DMS114 treated with DMSO at 0.1 percent for 48 hours (cell line): ENCODE results near the gene TOLLIP.

Source experiments
- DNase-seq: peaks from one replicate; lab custom pipeline; 2025; ENCODE audit not compliant: unreplicated experiment; lab: John Stamatoyannopoulos, UW

The TOLLIP gene

DNA sequence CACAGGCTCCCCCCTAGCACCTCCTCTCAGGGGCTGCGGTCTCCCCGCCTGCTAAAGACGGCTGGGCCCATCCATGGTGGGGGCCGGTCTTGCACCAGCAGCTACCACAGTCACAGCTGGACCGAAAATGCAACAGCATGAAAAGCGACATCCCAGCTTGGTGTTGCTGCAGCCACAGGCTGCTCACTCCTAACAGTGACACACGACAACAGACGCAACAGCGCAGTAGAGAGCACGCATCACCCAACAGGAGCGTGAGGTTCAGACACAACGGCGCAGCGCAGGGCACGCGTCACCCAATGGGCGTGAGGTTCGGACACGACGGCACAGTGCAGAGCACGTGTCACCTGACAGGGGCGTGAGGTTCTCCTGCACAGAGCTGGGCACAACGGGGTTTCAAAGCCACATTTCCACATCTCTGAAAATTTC, 24.1 kb downstream of the TOLLIP start:
- no peak for DNase-seq

DNA sequence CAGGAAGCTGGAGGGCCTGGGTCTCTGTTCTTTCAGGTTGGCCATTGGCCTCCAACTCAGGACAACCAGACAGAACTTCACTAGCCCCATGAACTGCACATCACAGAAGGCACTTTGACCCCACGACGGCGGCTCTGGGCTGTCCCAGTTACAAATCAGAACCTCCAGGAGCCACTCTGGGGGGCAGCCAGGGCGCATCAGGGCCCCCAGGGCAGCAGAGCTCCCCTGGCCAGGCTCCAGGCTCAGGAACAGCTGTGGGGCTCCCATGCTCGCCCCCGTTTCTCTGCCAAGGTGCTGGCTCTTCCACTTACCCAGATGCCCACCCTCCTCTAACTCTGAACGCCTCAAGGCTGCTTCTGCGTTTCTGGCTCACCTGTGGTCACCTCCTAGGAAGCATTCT, 25.5 kb downstream of the TOLLIP start:
- DNase-seq: no peak

DNA sequence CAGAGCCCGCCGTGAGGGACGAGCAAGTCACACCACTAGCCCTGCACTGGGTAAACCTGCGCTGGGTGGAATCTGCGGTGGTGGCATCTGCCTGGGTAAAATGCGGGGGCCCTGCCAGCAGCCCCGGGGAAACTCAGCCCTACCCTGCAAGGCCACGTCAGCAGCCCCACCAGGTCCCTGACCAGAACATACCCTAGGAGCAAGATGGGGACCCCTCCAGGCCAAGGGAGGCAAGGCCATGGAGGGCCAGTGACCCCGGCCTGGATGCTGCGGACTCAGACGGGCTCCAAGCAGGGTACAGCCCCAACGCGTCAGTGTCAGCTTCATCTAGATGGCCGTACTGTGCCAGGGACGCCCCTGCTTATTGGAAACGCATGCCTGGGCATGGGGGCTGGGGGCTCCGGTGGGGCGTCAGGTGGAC, 26.3 kb downstream of the TOLLIP start:
- DNase-seq: no peak

DNA sequence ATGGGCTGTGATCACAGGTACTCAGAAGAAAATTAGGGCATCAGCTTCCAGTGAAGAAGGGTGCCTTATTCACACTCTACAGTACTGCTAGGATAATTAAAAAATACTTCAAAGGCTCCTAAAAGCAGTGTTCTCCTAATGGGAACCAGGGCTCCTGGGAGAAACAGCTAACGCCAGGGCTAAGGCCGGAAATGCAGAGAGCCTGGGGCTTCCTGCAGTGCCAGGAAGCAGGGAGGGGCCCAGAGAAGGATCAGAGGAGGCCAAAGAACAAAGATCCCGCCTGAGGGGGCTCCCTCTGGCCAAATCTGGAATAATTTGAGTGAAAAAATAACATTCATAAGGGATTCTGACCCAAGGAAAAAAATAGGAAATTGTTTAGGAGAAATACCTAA, 27.5 kb downstream of the TOLLIP start:
- DNase-seq: no peak

DNA sequence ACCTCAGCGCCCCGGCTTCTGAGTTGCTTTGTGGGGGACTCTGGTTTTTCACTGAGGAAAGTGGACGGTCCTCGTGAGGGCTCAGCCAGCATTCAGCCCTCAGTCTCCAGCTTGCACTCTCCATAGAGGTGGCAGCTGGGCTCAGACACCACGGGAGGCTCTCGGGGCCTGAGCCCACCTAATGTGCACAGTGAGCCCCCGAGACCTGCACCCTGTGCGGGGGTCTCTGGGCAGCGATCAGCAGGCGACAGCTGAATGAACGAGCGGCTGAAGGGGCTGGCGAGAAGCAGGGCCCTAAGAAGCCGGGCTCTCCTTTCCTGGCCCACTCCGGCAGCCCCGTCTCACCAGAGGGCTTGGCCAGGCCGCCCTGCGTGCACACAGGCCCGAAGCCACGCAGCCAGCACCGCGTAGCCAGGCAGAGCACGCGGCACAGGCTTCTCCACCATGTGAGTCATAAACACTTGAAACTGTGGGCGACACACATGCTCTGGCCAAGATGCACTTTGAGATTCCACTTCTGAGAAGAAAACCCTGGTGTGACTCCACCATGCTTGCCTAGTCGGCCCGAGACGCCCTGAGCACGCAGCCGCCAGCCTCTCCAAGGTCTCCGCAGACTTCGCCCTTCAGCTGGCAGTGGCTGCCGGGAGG, 28.0 kb downstream of the TOLLIP start:
- DNase-seq: no peak

DNA sequence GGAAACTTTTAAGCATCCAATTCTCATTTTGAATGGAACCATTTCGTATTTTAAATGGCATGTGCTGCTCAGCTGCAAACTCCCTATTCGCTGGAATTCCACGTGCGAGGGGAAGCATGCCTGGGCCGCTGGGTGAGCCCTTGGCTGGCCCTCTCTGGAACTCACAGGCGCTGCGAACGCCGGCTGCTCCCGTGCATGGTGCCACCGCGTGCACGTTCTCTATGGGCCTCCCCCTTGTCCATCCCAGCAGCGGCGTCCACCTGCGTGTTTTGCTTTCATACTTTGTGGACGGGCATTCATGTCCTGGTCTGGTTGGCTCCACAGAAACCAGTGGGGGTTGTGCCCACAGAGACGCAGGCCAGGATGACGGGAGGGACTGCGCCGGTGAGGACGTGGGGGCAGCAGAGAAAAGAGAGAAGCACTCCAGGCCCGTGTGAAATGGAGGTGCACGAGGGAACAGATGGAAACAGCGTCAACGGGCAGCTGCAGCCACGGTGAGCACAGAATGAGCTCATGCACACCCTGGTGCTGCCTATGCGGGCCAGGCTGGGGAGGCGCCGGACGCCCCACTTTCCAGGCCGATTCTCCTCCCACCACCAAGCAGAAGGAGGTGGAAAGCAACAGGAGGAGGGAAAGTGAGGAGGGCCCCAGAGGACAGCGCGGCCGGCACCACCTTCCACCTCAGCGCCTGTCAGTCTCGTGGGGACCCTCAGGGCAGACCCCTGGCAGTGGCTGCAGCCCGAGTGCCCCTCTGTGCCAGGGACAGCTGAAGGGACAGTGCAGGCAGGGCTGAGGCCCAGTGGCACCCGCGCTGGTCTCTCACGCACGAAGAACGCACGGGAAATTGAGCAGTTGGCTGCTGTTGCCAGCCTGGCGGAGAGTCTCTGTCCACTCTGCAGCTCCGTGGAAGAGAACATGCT, 29.1 kb downstream of the TOLLIP start:
- DNase-seq: no peak

DNA sequence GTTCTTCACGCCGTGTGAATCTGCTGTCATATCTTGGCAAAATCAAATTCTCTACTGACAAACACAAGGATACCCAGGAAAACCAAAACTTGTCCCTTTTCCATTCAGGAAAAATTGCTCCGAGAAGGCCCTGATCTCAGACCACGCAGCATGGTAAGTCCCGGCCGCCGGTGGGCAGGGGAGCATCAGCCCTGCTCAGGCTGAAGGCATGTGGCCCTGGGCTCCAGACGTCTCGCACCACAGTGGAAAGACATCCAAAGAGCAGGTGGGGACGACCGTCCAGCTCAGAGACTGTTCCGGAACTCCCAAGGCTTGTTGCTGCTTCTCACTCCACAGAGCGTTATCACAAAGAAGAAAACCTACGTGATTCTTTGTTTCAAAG, 29.8 kb downstream of the TOLLIP start:
- no peak for DNase-seq

DNA sequence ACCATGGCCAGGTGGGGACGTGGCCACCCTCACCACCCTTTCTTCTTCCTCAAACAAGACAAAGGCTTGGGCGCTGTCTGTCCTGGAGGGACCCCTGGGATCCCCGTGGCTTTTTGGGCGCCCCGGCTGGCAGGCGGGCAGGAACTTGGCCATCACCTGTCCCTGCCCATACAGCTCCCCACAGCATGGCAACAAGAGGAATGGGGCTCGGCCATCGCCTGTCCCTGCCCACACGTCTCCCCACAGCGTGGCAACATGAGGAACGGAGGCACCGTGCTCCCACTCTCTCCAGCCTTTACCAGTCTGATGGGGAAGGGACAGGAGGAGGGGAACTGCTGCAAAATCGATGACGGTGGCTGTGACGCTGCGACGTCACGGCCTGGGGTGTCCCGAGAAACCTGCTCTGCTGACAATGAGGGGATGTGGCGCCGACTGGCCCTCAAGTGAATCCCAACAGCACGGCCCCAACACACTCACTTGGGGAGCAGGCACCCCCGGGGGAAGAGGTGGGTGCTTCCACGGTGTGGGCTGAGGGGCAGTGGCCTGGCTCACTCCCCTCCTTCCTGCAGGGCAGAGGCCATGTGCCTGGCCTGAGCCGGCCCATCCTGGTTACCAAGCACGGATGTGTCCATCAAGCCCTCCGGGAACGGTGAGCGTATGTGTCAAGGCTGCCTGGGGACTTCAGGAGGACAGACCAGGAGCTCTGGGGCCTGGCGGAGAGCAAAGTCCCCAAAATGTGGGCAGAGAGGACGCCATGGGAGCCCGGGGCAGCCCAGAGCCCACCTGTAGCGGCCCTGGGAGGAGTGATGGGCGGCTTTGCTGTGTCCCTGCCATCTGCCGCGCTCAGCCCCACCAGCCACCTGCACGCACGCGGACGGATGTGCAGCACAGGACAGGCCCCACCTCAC, 30.4 kb downstream of the TOLLIP start:
- no peak for DNase-seq

DNA sequence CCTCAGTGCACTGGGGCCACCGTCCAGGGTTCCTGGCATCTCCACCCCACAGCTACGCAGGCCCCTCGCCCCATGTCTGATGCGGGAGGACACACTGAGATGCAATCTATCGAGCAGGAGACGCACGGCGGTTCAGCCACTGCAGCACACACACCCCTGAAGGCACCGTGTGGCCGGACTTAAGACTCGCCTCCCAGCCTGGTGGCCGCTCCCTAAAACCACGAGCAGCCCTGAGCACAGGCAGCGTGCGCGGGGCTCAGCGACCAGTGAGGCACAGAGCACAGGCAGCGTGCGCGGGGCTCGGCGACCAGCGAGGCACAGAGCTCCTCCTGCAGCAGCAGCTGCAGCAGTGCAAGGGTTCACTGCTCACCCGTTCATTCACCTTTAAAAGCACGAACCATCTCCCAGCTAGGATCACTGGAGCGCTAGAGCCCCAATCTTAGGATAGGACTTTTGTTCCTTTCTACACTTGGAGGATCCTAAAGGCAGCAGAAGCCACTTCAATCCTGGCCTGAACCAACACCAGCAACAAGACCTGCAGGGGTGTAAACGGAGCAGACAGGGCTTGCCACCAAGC, 31.4 kb downstream of the TOLLIP start:
- no peak for DNase-seq

DNA sequence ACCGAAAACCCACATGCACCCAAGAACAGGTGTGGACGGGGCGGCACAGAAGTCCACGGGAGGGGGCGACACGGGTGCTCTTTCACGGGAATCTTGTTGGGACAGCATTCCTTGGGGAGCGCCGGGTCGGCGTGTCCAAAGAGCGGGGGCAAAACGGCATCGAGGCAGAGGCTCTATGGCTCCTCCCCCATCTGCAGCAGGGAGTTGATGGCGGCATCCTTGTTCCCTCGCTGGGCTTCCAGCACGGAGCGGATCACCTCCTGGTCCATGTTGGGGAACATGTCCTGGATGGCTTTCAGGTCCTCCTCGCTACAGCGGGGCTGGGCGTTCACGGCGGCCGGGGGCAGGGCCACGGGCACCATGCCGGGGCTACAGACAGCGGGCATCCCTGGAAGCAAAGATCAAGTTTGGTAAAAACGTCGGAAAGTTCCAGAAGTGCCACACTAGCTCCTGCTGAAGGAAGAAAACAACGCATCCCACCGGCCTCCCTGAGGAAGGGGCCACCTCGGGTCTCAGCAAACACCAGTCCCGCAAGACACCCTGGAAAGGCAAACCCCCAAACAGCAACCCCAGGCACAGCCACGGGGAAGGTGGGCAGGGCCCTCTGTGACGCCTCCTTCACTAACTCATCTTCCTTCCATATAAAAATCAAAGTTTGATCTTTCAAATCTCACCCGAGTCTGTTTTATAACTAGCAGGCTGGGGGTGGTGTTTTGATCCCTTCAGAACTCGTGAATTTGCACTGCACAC, 32.4 kb downstream of the TOLLIP start:
- no peak for DNase-seq

DNA sequence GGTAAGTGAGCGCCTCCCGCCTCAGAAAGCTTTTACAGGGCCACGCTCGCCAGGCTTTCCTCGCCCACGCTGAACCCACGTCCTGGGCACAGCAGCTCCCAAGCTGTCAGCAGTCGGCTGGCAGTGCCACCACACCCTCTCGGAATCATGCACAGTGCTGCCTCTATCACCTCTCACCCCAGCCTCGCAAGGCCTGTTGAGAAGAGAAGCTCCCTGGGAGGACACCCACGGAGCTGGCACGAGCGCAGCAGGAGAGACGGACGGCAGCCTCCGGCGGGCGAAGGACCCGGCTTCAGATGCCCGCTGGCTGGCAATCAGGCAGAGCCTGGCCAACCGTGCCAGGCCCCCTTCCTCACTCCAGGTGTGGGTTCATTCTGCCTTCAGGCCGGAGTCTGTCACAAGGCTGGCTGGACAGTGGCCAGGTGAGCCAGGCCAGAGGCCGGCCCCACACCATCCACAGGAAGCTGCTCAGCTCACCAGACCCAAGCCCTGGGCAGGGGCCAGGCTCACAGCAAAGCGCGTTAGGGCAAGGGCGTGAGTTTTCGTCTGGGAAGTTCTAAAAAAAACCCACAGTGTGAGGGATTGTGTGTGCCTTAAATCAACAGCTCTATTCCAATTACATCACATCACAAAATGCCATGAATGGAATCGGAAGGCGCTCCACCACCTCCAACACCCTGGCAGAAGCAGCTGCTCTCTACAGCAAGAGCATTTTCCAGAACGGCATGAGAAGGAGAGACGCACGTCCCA, 33.2 kb downstream of the TOLLIP start:
- DNase-seq: no peak

DNA sequence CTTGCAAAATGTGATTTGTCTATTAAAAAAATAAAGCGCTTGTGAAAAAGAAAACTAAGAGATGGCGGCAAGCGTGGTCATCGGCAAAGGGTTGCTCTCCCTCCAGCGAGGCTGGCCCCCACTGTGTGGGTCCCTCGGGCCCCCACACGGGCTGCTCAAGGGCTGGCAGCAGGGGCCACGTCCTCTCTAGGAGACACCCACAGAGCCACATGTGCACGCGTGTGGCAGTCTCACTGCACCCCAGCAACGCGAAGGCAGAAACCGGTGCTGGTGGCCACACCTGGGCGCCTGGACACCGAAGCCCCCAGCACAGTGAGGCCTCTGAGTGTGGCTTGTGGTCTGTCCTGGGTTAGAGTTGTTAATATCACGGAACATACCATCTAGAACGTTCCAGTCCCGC, 34.4 kb downstream of the TOLLIP start:
- DNase-seq: no peak

DNA sequence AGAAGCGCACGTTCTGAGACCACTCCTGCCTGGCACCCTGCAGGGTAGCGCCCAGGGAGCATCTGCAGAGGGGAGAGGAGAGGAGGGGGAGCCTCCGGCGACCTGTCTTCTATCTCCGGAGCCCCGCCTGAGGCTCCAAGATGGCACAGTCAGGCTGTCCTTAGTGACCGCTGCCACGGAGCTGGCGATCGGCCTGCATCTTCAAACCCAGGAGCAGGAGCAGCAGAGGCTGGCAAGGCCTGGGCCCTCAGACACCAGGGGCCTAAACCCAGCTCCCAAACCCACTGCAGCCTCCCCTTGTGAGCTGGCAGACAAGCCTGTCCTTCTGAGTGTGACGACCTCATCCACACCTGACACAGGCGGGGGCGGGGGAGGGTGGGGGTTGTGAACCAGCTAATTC, 34.9 kb downstream of the TOLLIP start:
- DNase-seq: no peak

DNA sequence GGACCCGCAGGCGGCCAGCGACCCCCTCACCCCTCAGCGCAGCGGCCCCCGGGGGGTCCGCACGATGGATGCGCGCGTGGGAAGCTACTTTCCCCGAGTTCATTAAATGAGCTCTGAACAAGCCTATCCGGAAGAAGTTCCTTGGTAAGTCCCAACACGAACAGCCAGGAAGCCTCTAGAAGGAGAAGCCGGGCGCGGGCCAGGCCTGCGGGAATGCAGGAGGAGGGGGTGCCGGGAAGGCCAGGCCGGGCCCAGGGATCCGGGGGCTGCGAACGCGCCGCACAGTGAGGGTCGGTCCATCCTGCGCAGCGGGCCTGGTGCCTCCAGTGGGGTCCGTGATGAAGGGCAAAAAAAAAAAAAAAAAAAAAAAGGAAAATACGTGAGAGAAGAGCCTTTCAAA, 36.9 kb downstream of the TOLLIP start:
- no peak for DNase-seq

DNA sequence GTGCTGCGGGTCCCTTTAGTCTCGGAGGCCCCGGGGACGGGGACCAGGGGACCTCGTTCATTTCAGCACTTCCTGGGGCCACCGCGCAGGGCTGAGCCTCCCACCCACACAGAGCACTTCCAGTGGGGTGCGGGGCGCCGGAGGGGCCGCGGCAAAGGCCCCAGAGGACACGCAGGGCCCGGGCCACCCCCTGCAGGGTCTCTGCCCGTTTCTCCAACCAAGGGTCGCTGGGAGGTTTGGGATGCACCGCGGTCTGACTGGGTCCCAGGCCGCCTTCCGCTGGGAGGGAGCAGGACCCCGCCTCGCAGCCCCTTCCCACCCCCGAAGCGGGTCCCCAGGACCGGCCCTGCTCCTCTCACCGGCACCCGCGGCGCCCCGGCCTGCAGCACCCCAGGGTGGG, 37.5 kb downstream of the TOLLIP start:
- DNase-seq: no peak

DNA sequence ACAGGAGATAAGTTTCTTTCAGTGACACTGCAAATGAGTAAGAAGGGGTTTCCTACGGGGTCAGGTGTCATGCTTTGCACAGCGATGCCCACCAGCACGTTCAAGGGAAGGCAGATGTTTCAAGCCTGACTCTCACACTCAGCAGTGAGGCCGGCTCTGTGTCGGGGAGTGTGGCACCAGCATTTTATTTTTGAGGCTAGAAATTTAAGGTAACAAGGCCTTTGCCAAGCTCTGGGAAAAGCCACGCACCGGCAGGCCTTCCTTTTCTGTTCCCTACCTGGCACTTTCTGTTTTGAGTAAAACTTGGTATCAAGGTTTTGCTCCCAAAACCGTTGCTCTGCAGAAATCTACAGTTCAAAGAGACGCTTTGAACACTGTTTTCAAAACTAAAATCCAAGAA, 38.0 kb downstream of the TOLLIP start:
- no peak for DNase-seq

DNA sequence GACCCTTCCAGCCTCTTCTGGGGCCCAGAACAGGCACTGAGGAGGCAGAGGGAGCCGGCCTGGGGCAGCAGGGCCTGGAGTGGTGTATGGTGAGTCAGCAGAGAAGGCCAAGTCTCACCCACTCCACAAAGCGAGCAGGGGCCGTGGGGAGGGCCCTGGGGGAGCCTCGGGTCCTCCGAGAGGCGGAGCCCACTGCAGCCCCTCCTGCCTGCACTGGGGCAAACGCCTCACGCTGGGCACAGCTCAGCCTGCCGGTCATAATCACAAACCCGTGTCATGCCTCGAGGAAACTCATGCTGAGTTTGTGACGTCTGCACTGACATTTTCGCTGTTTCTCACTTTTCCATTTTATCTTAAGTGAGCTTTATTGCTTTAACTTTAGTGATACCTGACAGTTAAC, 38.4 kb downstream of the TOLLIP start:
- no peak for DNase-seq

DNA sequence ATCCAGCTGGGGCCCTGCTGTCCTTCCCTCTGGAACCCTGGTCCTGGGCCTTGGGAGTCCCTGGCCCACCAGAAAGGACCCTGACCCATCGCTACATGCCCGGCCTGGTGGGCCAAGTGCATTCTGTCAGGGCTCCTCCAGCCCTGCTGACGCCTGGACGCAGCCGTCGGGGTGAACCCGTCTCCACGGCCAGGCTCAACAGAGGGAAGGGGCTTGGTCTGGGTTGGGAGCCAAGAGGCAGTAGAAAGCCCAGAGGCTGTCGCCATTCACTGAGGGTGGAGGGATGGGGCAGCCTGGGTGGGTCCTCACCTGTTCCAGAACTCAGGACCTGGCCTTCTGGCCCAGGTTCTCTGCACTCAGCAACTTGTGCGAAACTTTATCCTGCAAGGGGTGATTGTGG, 39.0 kb downstream of the TOLLIP start:
- DNase-seq: no peak

DNA sequence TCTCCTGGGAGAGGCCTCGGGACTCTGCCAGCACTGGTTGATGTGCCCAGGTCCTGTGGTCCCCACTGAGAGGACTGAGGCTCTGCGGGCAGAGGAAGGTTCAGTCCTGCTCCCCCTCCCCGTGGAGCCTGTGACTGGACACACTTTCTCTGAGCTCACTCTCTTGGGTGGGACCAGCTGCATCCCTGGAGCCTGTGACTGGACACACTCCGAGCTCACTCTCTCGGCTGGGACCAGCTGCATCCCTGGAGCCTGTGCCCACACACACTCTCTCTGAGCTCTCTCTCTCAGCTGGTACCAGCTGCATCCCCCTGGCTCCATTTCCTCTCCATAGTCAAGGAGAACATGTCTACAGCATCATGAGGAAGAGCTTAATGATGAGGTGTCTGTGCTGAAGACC, 39.5 kb downstream of the TOLLIP start:
- DNase-seq: no peak
